GM19328 (cell line): ENCODE data around the gene TCTA.
A peak's percentile ranks its signal among the peaks of the same experiment; 100 is the strongest.
"Not testable (repeated sequence)": the region's sequence is repeated elsewhere in the genome, so short reads cannot be mapped to it uniquely, and the experiment has no call there.

Source experiments
- ATAC-seq: cut with Tn5 transposase; IDR thresholded peaks from one replicate; pipeline ENCODE4 v1.9.1; 2021; ENCODE audit warnings: mild to moderate bottlenecking, moderate library complexity; ENCODE audit not compliant: unreplicated experiment

The TCTA gene

GRCh38 chr3:49411968-49412631 is at the start of gene TCTA, which contains the start of gene RHOA:
TCTA (plus strand) TSS chr3:49412423; CDS start chr3:49412427, 4 bp downstream.
RHOA (minus strand) TSS chr3:49411976; CDS start chr3:49375589, 36,387 bp downstream.
- peak; percentile 66 for ATAC-seq

- no peak for ATAC-seq
These were observed 49.7 kb upstream of the TCTA start for GRCh38 chr3:49362561-49362960.

GRCh38 chr3:49370585-49371290 is 41.5 kb upstream of the TCTA start:
- ATAC-seq, result no peak

- ATAC-seq, result no peak
These were observed 40.3 kb upstream of the TCTA start for GRCh38 chr3:49371946-49372345.

- ATAC-seq, result no peak
These were observed 34.7 kb upstream of the TCTA start for GRCh38 chr3:49377483-49377882.

- ATAC-seq, result no peak
These were observed 33.9 kb upstream of the TCTA start for GRCh38 chr3:49378249-49378895.

- ATAC-seq, result no peak
These were observed 28.8 kb upstream of the TCTA start for GRCh38 chr3:49383387-49383786.

GRCh38 chr3:49385617-49386016 is 26.6 kb upstream of the TCTA start:
- ATAC-seq, result no peak

GRCh38 chr3:49386056-49386756 is 26.0 kb upstream of the TCTA start:
- no peak for ATAC-seq

GRCh38 chr3:49387721-49388120 is 24.5 kb upstream of the TCTA start:
- ATAC-seq, result no peak

- no peak for ATAC-seq
These were observed 23.9 kb upstream of the TCTA start for GRCh38 chr3:49388289-49388820.

- no peak for ATAC-seq
These were observed 22.9 kb upstream of the TCTA start for GRCh38 chr3:49389297-49389696.

- not testable (repeated sequence) for ATAC-seq
These were observed 20.9 kb upstream of the TCTA start for GRCh38 chr3:49391310-49391709.

GRCh38 chr3:49397470-49397869 is 14.8 kb upstream of the TCTA start:
- ATAC-seq, result no peak

GRCh38 chr3:49399461-49399860 is 12.8 kb upstream of the TCTA start:
- no peak for ATAC-seq

GRCh38 chr3:49401766-49402165 is 10.5 kb upstream of the TCTA start:
- ATAC-seq, result no peak

GRCh38 chr3:49403891-49404290 is 8.3 kb upstream of the TCTA start:
- no peak for ATAC-seq

GRCh38 chr3:49405570-49405969 is 6.7 kb upstream of the TCTA start:
- not testable (repeated sequence) for ATAC-seq

GRCh38 chr3:49406571-49407565 is 5.4 kb upstream of the TCTA start:
- ATAC-seq, result no peak
